NCI-H748 (cell line): ENCODE data around the gene MYO5A.
"Not testable (repeated sequence)": the region's sequence is repeated elsewhere in the genome, so short reads cannot be mapped to it uniquely, and the experiment has no call there.

ENCODE experiments used
- DNase-seq: peaks from one replicate; lab custom pipeline; 2025; ENCODE audit not compliant: unreplicated experiment; lab: John Stamatoyannopoulos, UW

MYO5A gene

GRCh38 chr15:52528564-52529340 lies at the start of gene MYO5A:
TSS of gene MYO5A (minus strand) at chr15:52528880. CDS start at chr15:52528806, 74 bp downstream.
- DNase-seq = peak; percentile 79

GRCh38 chr15:52576692-52577091 lies 48.0 kb upstream of the MYO5A start:
- DNase-seq = no peak

GRCh38 chr15:52575573-52575972 lies 46.9 kb upstream of the MYO5A start:
- not testable (repeated sequence) for DNase-seq

DNA sequence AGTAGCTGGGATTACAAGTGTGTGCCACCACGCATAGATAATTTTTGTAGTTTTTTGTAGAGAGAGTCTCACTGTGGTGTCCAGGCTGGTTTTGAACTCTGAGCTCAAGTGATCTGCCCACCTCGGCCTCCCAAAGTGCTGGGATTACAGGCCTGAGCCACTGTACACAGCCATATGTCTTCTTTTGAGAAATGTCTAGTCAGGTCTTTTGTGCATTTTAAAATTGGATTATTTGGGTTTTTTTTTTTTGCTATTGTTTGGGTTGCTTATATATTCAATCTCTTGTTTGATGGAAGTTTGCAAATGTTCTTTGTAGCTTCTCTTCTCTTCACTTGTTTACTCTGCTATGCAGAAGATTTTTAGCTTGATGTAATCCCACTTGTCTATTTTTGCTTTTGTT lies 46.4 kb upstream of the MYO5A start:
- no peak for DNase-seq

DNA sequence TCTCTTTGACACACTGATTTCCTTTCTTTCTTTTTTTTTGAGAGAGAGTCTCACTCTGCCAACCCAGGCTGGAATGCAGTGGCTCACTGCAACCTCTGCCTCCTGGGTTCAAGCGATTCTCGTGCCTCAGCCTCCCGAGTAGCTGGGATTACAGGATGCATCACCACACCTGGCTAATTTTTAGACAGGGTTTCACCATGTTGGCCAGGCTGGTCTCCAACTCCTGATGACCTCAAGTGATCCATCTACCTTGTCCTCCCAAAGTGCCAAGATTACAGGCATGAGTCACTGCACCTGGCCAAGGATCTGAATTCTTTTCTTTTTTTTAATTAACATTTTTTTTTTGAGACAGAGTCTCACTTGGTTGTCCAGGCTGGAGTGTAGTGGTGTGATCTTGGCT lies 45.9 kb upstream of the MYO5A start:
- not testable (repeated sequence) for DNase-seq

DNA sequence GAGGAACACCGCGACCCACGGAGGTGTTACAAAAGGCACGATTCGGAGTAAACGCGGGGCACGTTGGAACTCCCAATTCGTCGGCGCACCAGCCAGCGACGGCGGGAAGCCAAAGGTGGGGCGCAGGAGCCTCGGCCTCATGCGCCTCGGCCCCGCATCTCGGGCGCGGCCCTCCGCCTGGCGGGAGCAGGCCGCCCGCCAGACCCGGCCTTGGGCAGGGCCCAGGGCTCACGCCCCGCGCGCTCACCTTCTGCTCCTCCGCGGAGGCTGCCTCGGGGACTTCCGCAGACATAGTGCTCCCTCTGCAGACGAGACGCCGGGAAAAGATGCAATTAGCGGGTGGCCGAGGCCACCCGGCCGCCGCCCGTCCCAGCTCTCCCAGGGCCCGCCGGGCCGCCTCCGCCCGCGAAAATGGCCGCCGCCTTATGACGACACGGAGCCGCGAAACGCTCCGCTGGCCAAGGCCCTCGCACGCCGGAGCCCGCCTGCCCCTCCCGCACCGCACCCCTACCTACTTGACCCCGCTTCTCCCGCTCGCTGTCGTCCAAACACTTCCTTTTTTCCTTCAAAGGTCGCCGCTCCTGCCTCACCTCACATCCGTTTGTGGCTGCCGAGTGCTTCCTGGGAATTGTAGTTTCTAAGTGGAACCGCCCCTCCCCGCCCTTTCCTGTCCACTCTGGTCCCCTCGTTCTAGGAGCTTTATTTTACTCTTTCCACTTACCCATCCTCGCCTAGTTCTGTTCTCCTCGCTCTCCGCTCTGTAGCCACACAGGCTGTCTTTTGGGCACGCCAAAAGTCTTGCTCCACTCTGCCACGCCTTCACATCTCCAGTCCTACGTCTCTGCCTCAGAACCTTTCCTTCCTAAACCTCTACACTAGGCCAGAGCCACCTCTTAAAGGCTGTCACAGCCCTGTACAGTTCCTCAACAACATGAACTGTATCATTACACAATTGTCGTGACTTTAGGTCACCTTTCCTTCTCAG lies 40.2 kb upstream of the MYO5A start, which contains the start of gene ARPP19:
TSS of gene ARPP19 (minus strand) at position 430 of the 985 bp plus-strand sequence. CDS start at position 292, 138 bp downstream.
- peak; percentile 93 for DNase-seq

DNA sequence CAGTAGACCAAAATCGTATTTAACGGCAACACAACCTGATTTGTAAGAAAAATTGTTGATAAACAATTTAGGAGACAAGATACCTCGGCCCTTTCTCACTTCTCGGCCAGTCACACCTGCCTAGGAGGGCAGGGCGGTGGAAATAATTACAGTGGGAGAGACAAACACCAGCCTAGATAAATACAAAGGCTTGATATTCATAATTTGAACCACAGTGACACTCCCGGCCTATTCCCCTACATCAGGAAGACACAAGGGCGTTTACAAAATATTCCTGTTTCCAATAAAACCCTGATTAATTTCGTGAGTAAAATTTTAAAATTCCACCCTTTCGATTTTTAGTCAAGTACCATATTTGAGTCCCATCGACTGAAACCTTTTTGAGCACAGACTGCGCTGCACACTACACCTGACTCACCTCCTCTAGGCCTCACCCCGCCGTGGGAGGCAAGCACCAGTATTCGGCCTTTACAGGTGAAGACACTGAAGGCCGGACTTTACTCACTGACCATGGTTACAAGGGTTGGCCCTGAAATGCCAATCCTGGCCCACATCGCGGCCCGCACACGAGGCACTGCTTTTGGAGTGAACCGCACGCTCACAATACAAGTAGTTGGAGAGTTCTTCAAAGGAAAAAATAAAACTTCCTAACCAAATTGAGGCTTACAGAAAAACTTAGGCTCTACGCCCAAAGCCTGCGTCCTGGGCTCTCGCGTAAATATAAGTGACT lies 39.4 kb upstream of the MYO5A start:
- DNase-seq = peak; percentile 49

DNA sequence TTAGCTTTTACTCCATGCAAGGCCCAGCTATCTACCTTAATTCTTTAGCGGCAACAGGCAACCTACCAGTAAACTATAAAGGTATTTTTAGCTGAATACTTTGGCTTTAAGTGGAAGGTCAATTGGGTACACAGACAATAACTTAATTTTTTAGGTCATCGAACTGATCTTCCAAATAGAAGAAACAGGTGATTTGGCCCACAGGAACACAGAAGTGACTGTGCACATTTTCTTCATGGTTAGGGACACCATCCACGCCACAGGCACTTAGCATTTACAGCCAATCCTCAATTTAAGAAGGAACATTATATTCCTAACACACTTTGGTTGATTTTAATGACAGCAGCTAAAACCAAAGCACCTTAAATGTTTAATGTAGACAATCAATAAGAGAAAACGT lies 38.2 kb upstream of the MYO5A start:
- no peak for DNase-seq

DNA sequence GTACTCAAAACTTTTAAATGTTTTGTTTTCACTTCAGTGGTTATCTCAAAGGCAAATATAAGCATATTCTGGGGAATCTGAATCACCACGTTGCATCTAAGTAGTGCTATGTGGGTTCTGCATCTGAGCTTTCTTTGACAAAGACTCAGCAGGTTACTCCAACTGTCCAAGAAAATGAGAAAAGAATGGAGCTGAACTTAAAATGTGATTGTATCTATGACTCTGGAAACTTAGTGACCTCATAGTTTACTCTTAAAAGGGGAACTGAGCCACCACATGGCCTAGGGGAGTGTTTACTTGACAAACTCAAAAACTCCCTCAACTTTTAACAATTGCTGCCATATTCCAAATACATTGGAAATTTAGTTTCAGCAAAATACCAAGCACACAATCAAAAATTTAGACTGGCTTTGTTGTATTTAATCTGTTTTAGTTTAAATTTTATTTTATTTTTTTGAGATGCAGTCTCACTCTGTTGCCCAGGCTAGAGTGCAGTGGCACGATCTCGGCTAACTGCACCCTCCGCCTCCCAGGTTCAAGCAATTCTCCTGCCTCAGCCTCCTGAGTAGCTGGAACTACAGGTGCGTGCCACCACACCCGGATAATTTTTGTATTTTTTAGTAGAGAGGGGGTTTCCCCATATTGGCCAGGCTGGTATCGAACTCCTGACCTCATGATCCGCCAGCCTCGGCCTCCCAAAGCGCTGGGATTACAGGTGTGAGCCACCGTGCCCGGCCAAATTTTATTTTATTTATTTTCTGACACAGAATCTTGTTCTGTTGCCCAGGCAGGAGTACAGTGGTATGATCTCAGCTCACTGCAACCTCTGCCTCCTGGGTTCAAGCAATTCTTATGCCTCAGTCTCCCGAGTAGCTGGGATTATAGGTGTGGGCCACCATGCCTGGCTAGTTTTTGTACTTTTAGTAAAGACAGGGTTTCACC lies 37.0 kb upstream of the MYO5A start:
- DNase-seq = not testable (repeated sequence)

GRCh38 chr15:52563501-52564060 lies 34.9 kb upstream of the MYO5A start:
- peak; percentile 74 for DNase-seq

- DNase-seq = no peak
Observed at GRCh38 chr15:52559575-52559974, 30.9 kb upstream of the MYO5A start.

GRCh38 chr15:52559022-52559421 lies 30.3 kb upstream of the MYO5A start:
- DNase-seq = no peak

DNA sequence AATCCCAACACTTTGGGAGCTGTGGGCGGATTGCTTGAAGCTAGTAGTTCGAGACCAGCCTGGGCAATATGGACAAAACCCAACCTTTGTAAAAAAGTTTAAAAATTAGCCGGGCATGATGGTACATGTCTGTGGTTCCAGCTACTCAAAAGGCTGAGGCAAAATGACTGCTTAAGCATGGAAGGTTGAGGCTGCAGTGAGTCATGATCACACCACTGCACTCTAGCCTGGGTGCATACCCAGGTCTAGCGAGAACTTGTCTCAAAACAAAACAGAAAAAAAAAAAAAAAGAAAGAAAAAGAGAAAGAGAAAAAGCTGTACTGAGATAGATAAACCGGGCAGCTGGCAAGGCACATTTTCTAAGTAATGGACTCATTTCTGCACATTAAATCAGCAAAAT lies 29.5 kb upstream of the MYO5A start:
- no peak for DNase-seq

DNA sequence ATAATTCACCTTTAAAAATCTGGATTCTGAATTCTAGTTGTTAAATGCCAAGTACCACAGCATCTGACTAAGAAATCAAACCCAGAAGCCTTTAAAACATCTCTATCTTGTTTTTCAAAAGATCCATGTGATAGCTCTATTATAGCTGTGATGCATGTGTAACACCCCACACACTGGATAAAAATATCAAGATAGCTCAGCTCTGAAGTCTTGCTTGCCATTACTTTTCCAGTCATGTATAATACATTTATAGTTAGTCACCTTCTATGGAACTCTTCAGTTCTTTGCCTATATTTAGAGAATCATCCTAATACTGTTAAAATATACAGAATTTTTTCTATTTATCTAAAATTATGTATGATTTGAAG lies 28.6 kb upstream of the MYO5A start:
- no peak for DNase-seq

- DNase-seq = no peak
Observed at GRCh38 chr15:52556524-52557273, 28.0 kb upstream of the MYO5A start.

DNA sequence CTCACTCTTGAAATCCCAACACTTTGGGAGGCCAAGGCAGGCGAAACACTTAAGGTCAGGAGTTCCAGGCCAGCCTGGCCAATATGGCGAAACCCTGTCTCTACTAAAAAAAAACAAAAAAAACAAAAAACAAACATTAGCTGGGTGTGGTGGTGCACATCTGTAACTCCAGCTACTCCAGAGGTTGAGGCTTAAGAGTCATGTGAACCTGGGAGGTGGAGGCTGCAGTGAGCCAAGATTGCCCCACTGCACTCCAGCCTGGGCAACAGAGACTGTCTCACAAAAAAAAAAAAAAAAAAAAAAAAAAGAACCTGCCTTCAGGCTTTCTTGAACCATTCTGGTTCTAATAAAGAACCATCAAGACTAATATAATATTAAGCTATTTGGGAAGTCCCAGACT lies 23.6 kb upstream of the MYO5A start:
- no peak for DNase-seq

- DNase-seq = no peak
Observed at GRCh38 chr15:52551762-52552161, 23.1 kb upstream of the MYO5A start.

DNA sequence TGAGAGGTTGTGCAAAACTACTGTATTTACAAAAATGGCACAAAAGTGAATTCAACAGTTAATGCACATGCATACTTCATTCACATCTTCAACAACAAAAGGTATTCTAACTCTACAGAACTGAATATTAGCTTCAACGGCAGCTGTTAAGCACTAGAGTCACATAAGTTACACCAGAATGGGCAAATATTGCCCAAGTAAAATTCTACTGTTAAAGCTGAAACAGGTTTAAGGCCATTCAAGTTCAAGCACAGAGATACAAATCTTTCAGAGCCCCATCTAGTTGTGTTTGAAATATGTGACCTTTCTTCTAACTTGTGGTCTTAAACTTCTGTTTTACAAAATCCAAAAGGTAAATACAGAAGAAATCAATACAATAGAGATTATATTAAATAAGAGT lies 22.5 kb upstream of the MYO5A start:
- DNase-seq = not testable (repeated sequence)
